ENCODE measurements around the gene ZSWIM5. TPM values are rescaled to one million over a fixed set of nuclear protein-coding genes. Genes with fewer than 3 reads are reported as not detected.

Gene ZSWIM5
- total and polyA plus RNA-seq, 9 of the 15 experiments (the other 6 are each of a cell fraction or from before 2014, with no cell fraction given): under 0.01 to 0.07 (median 0.03) TPM; not detected in 3

- TF ChIP-seq, protein P1, sequence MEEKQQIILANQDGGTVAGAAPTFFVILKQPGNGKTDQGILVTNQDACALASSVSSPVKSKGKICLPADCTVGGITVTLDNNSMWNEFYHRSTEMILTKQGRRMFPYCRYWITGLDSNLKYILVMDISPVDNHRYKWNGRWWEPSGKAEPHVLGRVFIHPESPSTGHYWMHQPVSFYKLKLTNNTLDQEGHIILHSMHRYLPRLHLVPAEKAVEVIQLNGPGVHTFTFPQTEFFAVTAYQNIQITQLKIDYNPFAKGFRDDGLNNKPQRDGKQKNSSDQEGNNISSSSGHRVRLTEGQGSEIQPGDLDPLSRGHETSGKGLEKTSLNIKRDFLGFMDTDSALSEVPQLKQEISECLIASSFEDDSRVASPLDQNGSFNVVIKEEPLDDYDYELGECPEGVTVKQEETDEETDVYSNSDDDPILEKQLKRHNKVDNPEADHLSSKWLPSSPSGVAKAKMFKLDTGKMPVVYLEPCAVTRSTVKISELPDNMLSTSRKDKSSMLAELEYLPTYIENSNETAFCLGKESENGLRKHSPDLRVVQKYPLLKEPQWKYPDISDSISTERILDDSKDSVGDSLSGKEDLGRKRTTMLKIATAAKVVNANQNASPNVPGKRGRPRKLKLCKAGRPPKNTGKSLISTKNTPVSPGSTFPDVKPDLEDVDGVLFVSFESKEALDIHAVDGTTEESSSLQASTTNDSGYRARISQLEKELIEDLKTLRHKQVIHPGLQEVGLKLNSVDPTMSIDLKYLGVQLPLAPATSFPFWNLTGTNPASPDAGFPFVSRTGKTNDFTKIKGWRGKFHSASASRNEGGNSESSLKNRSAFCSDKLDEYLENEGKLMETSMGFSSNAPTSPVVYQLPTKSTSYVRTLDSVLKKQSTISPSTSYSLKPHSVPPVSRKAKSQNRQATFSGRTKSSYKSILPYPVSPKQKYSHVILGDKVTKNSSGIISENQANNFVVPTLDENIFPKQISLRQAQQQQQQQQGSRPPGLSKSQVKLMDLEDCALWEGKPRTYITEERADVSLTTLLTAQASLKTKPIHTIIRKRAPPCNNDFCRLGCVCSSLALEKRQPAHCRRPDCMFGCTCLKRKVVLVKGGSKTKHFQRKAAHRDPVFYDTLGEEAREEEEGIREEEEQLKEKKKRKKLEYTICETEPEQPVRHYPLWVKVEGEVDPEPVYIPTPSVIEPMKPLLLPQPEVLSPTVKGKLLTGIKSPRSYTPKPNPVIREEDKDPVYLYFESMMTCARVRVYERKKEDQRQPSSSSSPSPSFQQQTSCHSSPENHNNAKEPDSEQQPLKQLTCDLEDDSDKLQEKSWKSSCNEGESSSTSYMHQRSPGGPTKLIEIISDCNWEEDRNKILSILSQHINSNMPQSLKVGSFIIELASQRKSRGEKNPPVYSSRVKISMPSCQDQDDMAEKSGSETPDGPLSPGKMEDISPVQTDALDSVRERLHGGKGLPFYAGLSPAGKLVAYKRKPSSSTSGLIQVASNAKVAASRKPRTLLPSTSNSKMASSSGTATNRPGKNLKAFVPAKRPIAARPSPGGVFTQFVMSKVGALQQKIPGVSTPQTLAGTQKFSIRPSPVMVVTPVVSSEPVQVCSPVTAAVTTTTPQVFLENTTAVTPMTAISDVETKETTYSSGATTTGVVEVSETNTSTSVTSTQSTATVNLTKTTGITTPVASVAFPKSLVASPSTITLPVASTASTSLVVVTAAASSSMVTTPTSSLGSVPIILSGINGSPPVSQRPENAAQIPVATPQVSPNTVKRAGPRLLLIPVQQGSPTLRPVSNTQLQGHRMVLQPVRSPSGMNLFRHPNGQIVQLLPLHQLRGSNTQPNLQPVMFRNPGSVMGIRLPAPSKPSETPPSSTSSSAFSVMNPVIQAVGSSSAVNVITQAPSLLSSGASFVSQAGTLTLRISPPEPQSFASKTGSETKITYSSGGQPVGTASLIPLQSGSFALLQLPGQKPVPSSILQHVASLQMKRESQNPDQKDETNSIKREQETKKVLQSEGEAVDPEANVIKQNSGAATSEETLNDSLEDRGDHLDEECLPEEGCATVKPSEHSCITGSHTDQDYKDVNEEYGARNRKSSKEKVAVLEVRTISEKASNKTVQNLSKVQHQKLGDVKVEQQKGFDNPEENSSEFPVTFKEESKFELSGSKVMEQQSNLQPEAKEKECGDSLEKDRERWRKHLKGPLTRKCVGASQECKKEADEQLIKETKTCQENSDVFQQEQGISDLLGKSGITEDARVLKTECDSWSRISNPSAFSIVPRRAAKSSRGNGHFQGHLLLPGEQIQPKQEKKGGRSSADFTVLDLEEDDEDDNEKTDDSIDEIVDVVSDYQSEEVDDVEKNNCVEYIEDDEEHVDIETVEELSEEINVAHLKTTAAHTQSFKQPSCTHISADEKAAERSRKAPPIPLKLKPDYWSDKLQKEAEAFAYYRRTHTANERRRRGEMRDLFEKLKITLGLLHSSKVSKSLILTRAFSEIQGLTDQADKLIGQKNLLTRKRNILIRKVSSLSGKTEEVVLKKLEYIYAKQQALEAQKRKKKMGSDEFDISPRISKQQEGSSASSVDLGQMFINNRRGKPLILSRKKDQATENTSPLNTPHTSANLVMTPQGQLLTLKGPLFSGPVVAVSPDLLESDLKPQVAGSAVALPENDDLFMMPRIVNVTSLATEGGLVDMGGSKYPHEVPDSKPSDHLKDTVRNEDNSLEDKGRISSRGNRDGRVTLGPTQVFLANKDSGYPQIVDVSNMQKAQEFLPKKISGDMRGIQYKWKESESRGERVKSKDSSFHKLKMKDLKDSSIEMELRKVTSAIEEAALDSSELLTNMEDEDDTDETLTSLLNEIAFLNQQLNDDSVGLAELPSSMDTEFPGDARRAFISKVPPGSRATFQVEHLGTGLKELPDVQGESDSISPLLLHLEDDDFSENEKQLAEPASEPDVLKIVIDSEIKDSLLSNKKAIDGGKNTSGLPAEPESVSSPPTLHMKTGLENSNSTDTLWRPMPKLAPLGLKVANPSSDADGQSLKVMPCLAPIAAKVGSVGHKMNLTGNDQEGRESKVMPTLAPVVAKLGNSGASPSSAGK (IDR thresholded peaks at IDR 0.05): peak; percentile 68; the same call in 1 of the 2 replicates
- TF ChIP-seq SPI1 (IDR thresholded peaks at IDR 0.05; ENCODE audit: borderline replicate concordance, low read depth, low read length) (0 out of 2 replicates have a peak, but pooled peaks have one; percentile 8), L3MBTL2 (IDR thresholded peaks at IDR 0.05) (peak; percentile 91), FOXA3 (CRISPR knock-in tag; conservative IDR thresholded peaks at IDR 0.05 in 1 of 2, IDR thresholded peaks at IDR 0.05 in 1 of 2) (no peak), ZNF232 (CRISPR knock-in tag; IDR thresholded peaks at IDR 0.05) (no peak)
- TF ChIP-seq, protein P2, sequence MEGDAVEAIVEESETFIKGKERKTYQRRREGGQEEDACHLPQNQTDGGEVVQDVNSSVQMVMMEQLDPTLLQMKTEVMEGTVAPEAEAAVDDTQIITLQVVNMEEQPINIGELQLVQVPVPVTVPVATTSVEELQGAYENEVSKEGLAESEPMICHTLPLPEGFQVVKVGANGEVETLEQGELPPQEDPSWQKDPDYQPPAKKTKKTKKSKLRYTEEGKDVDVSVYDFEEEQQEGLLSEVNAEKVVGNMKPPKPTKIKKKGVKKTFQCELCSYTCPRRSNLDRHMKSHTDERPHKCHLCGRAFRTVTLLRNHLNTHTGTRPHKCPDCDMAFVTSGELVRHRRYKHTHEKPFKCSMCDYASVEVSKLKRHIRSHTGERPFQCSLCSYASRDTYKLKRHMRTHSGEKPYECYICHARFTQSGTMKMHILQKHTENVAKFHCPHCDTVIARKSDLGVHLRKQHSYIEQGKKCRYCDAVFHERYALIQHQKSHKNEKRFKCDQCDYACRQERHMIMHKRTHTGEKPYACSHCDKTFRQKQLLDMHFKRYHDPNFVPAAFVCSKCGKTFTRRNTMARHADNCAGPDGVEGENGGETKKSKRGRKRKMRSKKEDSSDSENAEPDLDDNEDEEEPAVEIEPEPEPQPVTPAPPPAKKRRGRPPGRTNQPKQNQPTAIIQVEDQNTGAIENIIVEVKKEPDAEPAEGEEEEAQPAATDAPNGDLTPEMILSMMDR (IDR thresholded peaks at IDR 0.05 in 2 of 3, conservative IDR thresholded peaks at IDR 0.05 in 1 of 3; ENCODE audit: insufficient read depth in 2 of 3, low read depth in 1 of 3, low read length in 3 of 3): peak in 1 of 3 experiments; percentile 14; a peak in 1 of 6 replicates
Measured at GRCh38 chr1:45040297-45040696, 166.1 kb downstream of the ZSWIM5 start (continued).
